ENCODE data around the gene KIF26B.
"Not testable (repeated sequence)": the region's sequence is repeated elsewhere in the genome, so short reads cannot be mapped to it uniquely, and the experiment has no call there.

The KIF26B gene

GRCh38 chr1:245690156-245690690 lies 535.4 kb downstream of the KIF26B start:
- DNase-seq: no peak

- peak; percentile 93 for DNase-seq
These were observed 536.3 kb downstream of the KIF26B start for GRCh38 chr1:245690946-245691541.

GRCh38 chr1:245691897-245692296 lies 537.1 kb downstream of the KIF26B start:
- no peak for DNase-seq

GRCh38 chr1:245692318-245692717 lies 537.5 kb downstream of the KIF26B start:
- DNase-seq: no peak

GRCh38 chr1:245693116-245693793 lies 538.5 kb downstream of the KIF26B start:
- peak; percentile 10 for DNase-seq

- no peak for DNase-seq
These were observed 539.4 kb downstream of the KIF26B start for GRCh38 chr1:245693941-245694752.

GRCh38 chr1:245694753-245695195 lies 540.0 kb downstream of the KIF26B start:
- no peak for DNase-seq

- no peak for DNase-seq
These were observed 540.4 kb downstream of the KIF26B start for GRCh38 chr1:245695211-245695610.

- not testable (repeated sequence) for DNase-seq
These were observed 540.9 kb downstream of the KIF26B start for GRCh38 chr1:245695701-245696100.

- no peak for DNase-seq
These were observed 543.3 kb downstream of the KIF26B start for GRCh38 chr1:245698116-245698515.

- peak; percentile 68 for DNase-seq
These were observed 544.1 kb downstream of the KIF26B start for GRCh38 chr1:245698860-245699259.

GRCh38 chr1:245700631-245701030 lies 545.8 kb downstream of the KIF26B start:
- no peak for DNase-seq

GRCh38 chr1:245701631-245702030 lies 546.8 kb downstream of the KIF26B start:
- DNase-seq: no peak

GRCh38 chr1:245702346-245702745 lies 547.6 kb downstream of the KIF26B start:
- DNase-seq: no peak

GRCh38 chr1:245704341-245704740 lies 549.6 kb downstream of the KIF26B start:
- no peak for DNase-seq

GRCh38 chr1:245704765-245705164 lies 550.0 kb downstream of the KIF26B start:
- no peak for DNase-seq

- no peak for DNase-seq
These were observed 553.2 kb downstream of the KIF26B start for GRCh38 chr1:245707941-245708340.

- DNase-seq: no peak
These were observed 556.4 kb downstream of the KIF26B start for GRCh38 chr1:245710961-245711903.

GRCh38 chr1:245714027-245714426 lies 559.2 kb downstream of the KIF26B start:
- DNase-seq: not testable (repeated sequence)

- no peak for DNase-seq
These were observed 560.5 kb downstream of the KIF26B start for GRCh38 chr1:245715291-245715701.

- DNase-seq: no peak
These were observed 561.2 kb downstream of the KIF26B start for GRCh38 chr1:245715970-245716369.

- no peak for DNase-seq
These were observed 561.8 kb downstream of the KIF26B start for GRCh38 chr1:245716561-245716960.

Data from NCI-H510A treated with DMSO at 0.1 percent for 48 hours (cell line).